NCI-H187 treated with DMSO at 0.1 percent for 48 hours (cell line): ENCODE data around the gene HTT.
A peak's percentile ranks its signal among the peaks of the same experiment; 100 is the strongest.

ENCODE experiments used
- DNase-seq: peaks from one replicate; lab custom pipeline; 2025; lab: John Stamatoyannopoulos, UW

Gene HTT

GRCh38 chr4:3074078-3074845, at the start of gene HTT, which contains the start of gene HTT-AS:
Gene HTT, plus strand, starts transcription at chr4:3074681. Its CDS starts 145 bp downstream, at chr4:3074826.
Gene HTT-AS, minus strand, starts transcription at chr4:3074538.
- DNase-seq: peak; percentile 64

GRCh38 chr4:3025881-3026280, 48.6 kb upstream of the HTT start:
- no peak for DNase-seq

GRCh38 chr4:3026540-3026939, 47.9 kb upstream of the HTT start:
- no peak for DNase-seq

- DNase-seq: no peak
Observed at GRCh38 chr4:3029464-3029863, 45.0 kb upstream of the HTT start.

GRCh38 chr4:3030566-3031356, 43.7 kb upstream of the HTT start:
- no peak for DNase-seq

DNA sequence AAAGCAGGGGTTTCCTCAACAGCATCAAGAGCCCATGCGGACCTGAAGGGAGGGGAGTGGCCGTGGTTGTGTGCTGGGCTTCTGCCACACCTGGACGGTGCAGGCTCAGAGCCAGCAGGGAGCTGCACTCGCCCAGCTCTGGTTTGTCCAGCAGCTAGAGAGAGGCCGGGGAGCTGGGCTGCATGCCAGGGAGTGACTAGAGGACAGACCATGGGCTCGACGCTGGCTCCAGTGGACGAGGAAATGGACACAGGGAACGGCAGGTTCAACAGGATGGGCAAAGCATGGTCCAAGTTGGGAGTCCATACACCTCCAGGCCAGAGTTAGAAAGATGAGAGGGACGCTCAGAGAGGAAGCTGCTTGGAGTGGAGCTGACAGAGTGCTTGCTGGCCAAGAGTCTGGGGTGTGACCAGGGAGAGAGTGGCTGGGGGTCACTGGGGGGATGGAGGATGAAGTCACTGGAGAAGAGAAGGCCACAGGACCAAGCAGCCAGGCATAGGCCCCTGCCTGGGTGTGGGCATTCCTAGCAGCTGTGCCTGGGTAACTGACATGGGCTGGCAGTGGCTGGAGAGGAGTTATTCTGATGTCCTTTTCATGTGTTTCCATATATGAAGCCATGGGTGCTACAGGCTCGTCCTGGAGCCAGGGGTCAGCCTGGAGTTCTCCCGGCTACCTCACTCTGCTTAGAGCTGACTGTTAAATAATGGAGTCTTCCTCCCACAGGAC, 43.0 kb upstream of the HTT start:
- no peak for DNase-seq

DNA sequence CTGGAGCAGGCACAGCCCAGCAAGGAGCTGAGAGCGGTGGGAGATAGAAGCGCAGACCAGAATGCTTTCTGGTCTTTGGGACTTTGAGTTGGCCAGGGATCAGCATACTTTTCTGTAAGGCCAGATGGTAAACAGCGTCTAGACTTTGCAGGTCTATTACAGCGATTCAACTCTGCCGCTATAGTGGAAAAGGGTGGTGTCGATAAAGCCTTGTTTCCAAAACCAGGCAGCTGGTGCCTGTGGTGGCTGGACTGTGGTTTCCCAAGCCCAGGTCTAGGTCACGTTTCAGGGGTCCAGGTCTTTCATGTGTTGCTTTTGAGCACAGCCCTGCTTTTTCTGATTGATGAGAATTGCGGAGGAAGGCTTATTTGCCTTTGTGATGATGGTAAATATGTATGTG, 40.2 kb upstream of the HTT start:
- no peak for DNase-seq

- DNase-seq: no peak
Observed at GRCh38 chr4:3035249-3035648, 39.2 kb upstream of the HTT start.

- DNase-seq: no peak
Observed at GRCh38 chr4:3035674-3036073, 38.8 kb upstream of the HTT start.

- DNase-seq: no peak
Observed at GRCh38 chr4:3036131-3036952, 38.1 kb upstream of the HTT start.

DNA sequence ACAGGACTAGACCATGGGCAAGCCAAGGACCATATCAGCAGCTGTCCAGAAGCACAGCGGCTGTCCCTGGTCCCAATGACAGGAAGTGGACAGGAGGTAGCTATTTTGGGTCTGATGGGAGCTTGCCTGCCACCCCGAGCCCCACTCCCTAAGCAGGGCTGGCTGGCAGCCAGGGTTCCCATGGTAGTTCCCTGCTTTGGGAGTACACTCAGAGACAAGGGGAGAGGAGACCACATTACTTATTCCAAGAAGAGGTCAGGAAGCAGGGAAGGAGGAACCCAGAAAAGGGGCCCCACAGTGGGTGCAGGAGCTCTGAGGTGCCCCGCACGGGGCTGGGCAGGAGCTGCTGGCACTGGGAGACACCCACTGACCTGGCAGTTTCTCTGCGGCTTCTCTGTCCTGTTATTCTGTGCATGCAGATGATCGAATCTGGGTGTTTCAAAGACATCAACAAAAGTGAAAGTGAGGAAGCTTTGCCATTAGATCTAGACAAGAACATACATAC, 36.5 kb upstream of the HTT start:
- no peak for DNase-seq

GRCh38 chr4:3039706-3040366, 34.6 kb upstream of the HTT start:
- DNase-seq: no peak

DNA sequence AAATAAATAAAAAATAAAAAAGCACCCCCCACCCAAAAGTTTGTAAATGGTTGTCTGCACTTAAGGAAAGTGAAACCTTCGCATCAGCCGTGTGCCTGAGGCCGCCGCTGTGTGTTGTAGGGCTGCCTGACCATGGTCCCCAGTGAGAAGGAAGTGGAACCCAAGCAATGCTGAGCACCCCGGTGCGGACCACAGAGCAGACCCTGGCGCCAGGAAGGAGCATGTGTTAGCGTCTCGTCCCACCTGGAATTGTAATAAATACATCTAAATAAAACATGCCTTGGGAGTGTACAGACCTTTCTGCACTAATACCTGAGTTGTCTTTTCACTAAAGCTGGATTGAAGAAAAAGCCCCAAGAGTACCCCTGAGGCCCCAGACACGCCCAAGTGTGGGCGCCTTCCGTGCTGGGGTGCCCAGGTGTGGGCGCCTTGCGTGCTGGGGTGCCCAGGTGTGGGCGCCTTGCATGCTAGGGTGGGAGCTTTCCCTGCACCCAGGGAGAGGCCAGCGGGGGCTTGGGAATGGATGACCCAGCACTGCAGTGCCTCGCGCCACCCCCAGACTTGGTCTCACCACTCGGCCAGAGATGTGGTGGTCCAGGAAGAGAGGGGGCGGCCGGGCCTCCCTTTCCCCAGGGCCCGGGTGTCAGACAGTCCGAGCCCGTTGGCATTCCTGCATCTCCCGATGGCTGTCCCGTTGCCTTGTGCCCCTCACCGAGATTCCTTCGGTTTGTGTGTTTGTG, 33.9 kb upstream of the HTT start:
- DNase-seq: no peak

DNA sequence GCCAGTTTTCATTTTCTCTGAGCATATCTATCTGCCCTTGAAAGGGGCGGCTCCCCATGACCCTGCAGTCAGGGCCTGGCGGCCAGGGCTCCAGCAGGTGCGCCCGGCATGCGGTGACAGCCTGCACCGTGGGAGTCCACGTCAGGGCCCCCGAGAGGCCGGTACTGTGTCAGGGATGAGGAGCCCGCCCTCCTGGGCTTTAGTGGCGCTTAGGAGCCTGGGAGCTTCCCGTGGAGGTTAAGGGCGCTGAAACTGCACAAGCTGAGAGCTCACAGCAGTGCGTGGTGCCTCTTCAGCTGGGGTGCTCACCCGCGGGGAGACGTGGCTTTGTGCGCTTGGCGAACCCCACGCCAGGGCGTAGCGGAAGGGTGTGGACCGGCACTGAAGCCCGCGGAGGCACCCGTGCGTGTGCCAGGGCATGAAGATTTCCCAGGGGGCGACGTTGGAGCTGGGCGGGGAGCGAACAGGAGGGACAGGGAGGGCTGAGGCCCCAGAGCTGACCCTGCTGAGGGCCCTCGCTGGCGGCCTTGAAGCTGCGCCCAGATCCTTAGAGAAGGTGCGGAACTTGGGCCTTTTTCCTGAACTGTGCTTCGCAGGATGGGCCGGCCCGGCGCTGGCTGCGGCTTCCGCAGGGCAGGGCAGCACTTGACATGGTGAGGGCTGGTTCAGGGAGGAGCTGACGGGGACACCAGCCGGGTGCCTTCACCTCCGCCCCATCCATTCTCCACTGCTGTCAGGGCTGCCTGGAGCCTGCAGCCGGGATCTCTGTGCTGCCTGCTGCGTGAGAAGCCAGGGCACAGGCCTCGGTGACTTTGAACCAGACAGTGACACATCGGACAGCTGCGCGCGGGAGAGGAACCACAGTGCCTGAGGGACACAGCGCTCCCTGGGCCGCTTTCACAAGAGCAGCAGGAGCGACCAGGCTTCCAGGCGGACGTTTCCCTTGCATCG, 33.0 kb upstream of the HTT start:
- no peak for DNase-seq

DNA sequence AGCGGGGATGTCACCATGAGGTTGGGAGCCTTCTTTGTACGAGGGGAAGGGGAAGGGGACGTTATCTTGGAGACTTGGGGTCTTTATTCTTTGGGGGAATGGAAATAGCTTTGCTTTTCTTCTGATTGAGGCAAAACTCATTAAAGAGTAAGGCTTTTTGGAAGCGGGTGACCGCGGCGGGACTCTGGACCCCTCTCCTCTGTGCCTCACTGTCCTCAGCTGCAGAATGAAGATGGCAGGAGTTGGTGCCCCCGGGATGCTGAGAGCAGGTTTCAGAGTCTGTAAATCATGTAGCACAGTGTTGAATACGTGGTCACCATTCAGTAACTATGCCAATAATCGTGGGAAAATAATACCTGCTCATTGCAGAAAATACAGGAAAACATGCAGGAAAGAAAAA, 32.3 kb upstream of the HTT start:
- DNase-seq: no peak

GRCh38 chr4:3043282-3044020, 31.0 kb upstream of the HTT start:
- no peak for DNase-seq

DNA sequence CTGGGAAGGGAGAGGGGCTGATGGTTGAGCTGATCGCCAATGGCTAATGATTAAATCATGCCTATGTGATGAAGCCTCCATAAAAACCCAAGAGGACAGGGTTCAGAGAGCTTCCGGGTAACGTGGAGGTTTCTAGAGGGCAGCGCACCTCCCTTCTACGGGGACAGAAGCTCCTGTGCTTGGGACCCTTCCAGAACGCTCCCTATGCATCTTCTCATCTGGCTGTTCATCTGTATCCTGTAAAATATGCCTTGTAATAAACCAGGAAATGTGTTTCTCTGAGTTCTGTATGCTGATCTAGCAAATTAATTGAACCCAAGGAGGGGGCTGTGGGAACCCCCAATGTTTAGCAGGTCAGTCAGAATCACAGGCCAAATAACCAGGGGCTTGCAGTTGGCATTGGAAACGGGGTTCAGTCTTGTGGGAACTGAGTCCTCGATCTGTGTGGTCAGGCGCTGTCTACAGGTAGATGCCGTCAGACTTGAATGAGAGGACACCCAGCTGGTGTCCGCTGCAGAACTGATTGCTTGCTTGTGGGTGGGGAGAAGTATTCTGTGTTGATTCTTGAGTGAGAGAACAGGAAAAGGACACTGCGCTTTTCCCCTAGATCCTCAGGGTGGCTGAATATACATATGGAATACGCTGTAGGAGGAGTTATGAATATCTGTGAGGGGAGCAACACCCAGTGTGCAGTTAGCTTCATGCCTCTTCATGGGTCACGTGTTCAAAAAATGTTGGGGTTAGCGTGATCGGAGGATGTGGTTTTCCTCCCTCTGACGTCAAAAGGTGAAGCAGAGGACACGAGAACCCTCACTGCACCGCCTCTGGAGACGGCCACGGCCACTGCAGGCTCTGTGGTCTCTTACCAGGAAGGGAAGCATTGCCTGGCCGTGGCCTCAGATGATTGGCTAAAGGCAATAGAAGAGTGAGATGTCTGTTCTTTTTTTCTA, 29.3 kb upstream of the HTT start:
- no peak for DNase-seq
